Right ventricle myocardium inferior (tissue), 1 donor: ENCODE measurements around the gene SURF4. TPM values are rescaled to one million over a fixed set of nuclear protein-coding genes. Genes with fewer than 3 reads are reported as not detected.
"Not testable (repeated sequence)": the region's sequence is repeated elsewhere in the genome, so short reads cannot be mapped to it uniquely, and the experiment has no call there.

Experiments used
- ATAC-seq: fragments of 200-7000 bp; cut with Tn5 transposase; one replicate; pipeline ENCODE4 v1.9.1; 2020; ENCODE audit warnings: mild to moderate bottlenecking, moderate library complexity
- DNase-seq: peaks from one replicate; pipeline ENCODE4 v3.0.0; 2021; ENCODE audit errors: missing footprints
- intact Hi-C: fragments of 100-400 bp; cut with DNase I; formaldehyde crosslinking; loops from one replicate; pipeline ENCODE4 v1.11.0; 2022
- total RNA-seq: library from RNA; stranded (reverse); fragmentation: NEBNext Ultra II Directional; extraction: Animal tissue kit (Norgen Biotek cat#: 25700); gene quantifications from one replicate; pipeline ENCODE4 v1.2.1, GENCODE V29; 2021
- donor health status: DM: no; HTN: yes; CAD: no; lungs with severe emphysema.

Gene SURF4
- total RNA-seq, 1 donor from 2014 or later: 68.4 TPM

- ATAC-seq, DNase-seq: not testable (repeated sequence)
- intact Hi-C loops: loop anchor here (5.0 kb wide), 1 partner anchor 142 kb away; no protein-coding TSS in a partner anchor
Measured at GRCh38 chr9:133329306-133330156, 46.3 kb downstream of the SURF4 start.

GRCh38 chr9:133327834-133328484 lies 47.9 kb downstream of the SURF4 start:
- DNase-seq: no peak
- ATAC-seq: no peak
- intact Hi-C loops: loop anchor here (5.0 kb wide), 1 partner anchor 141 kb away; no protein-coding TSS in a partner anchor

- DNase-seq, ATAC-seq: not testable (repeated sequence)
- intact Hi-C loops: loop anchor here (5.0 kb wide), 1 partner anchor 140 kb away; no protein-coding TSS in a partner anchor
Measured at GRCh38 chr9:133327021-133327420, 48.8 kb downstream of the SURF4 start.

DNA sequence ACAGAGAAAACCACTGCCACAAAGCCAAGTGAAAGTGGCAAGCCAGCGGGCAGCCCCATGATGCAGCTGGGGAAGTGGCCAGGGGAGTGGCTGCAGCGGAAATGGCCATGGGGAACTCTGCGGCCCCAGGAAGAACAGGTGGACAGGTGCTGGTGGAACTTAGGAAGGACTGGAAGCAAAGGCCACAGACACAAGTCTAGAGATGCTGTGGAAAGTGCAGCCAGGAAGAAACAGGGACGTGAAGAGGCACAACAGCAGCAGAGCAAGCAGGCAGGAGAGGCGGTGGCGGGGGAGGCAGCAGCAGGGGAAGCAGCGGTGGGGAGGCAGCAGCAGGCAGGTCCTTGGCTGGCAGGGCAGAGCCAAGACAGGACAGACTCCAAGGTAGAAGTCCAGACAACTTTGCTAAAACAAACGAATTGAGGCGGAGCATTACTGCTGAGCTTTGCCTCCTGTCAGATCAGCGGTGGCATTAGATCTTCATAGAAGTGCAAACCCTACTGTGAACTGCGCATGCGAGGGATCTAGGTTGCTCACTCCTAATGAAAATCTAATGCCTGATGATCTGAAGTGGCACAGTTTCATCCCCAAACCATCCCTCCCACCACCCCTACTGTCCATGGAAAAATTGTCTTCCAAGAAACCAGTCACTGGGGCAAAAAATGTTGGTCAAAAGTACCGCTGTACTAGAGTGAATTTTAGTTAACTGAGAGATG lies 51.7 kb downstream of the SURF4 start:
- ATAC-seq (no peak), DNase-seq (no peak)
- intact Hi-C loops: no loop called here

- no peak for ATAC-seq
- no peak for DNase-seq
- intact Hi-C loops: no loop called here
Measured at GRCh38 chr9:133323211-133323610, 52.6 kb downstream of the SURF4 start.

- DNase-seq (no peak), ATAC-seq (no peak)
- intact Hi-C loops: no loop called here
Measured at GRCh38 chr9:133322701-133323100, 53.2 kb downstream of the SURF4 start.

GRCh38 chr9:133321411-133321935 lies 54.4 kb downstream of the SURF4 start:
- DNase-seq (no peak), ATAC-seq (no peak)
- intact Hi-C loops: no loop called here

GRCh38 chr9:133320421-133320881 lies 55.4 kb downstream of the SURF4 start:
- ATAC-seq (no peak), DNase-seq (no peak)
- intact Hi-C loops: no loop called here

- DNase-seq, ATAC-seq, intact Hi-C loops: not testable (repeated sequence)
Measured at GRCh38 chr9:133317551-133317950, 58.3 kb downstream of the SURF4 start.

DNA sequence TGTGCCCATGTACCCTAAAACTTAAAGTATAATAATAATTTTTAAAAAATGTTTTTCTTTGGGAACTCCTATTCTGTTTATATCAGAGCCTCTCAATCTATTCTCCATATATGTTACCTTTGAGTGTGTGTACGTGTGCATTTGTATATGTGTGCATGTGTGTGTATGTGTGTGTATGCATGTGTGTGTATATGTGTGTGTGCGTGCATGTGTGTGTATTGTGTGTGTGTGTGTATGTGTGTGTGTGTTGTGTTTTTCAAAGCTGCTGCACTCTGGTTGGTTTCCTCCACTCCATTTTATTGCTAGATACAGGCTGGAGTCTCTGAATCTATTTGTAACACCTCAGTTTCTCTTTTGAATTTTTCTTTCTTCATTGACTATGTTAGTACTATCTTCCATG lies 59.9 kb downstream of the SURF4 start:
- intact Hi-C loops: no loop called here
- ATAC-seq (no peak), DNase-seq (no peak)

Other genes starting within 250 kb of the SURF4 start
- 8.2 TPM for gene GBGT1, start 212.1 kb downstream of the SURF4 start, total RNA-seq
- not detected for gene OBP2B, start 166.8 kb downstream of the SURF4 start, total RNA-seq
- 1.5 TPM for gene ABO, start 100.9 kb downstream of the SURF4 start, total RNA-seq
- 13.4 TPM for gene SURF6, start 39.9 kb downstream of the SURF4 start, total RNA-seq
- 20.8 TPM for gene MED22, start 27.9 kb downstream of the SURF4 start, total RNA-seq
- 977 TPM for gene RPL7A, start 27.8 kb downstream of the SURF4 start, total RNA-seq
- 62.6 TPM for gene SURF1, start 19.6 kb downstream of the SURF4 start, total RNA-seq
- gene SURF2, start 19.5 kb downstream of the SURF4 start, total RNA-seq: 13.2 TPM
- gene STKLD1, start 306 bp upstream of the SURF4 start, total RNA-seq: 0.27 TPM
- 18.7 TPM for gene REXO4, start 42.0 kb upstream of the SURF4 start, total RNA-seq
- gene ADAMTS13, start 46.3 kb upstream of the SURF4 start, total RNA-seq: 3.6 TPM
- gene CACFD1, start 83.9 kb upstream of the SURF4 start, total RNA-seq: 13.9 TPM
- gene SLC2A6, start 103.0 kb upstream of the SURF4 start, total RNA-seq: 2.7 TPM
- gene MYMK, start 148.9 kb upstream of the SURF4 start, total RNA-seq: not detected
- gene ADAMTSL2, start 158.6 kb upstream of the SURF4 start, total RNA-seq: 9.5 TPM
- 0.22 TPM for gene FAM163B, start 233.3 kb upstream of the SURF4 start, total RNA-seq